Measurements from ENCODE around the gene GDF3. TPM values are rescaled to one million over a fixed set of nuclear protein-coding genes. Genes with fewer than 3 reads are reported as not detected.
A peak's percentile ranks its signal among the peaks of the same experiment; 100 is the strongest.
"Not testable (repeated sequence)": the region's sequence is repeated elsewhere in the genome, so short reads cannot be mapped to it uniquely, and the experiment has no call there.

GDF3 gene
- total RNA-seq, 1 donor from 2014 or later = 77.7 TPM

DNA sequence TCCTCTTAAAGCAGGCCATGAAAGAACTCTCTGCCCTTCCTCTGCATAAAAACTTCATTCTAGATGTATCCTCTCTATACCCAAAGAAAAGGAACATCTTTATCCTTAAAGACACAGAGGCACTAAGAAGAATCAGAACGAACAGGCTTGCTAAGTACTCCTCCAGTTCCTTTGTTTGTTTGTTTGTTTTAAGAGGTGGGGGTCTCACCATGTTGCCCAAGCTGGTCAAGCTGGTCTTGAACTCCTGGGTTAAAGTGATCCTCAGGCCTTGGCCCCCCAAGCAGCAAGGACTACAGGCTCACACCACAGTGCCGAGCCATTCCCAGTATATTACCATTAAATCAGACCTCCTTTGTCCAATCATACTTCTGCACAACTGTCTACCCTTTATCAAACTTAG, 14.0 kb downstream of the GDF3 start:
- H3K27ac Mint-ChIP-seq (ENCODE audit: unreplicated experiment) = peak overlapping the region; percentile 59
- no peaks in the 10 kb centered on the region for H3K9me3 Mint-ChIP-seq (ENCODE audit: unreplicated experiment)
- no peaks in the 10 kb centered on the region for H3K27me3 Mint-ChIP-seq (ENCODE audit: unreplicated experiment)
- peaks cover 31% of the 10 kb centered on the region for H3K4me1 Mint-ChIP-seq (ENCODE audit: unreplicated experiment)
- no peaks in the 10 kb centered on the region for H3K36me3 Mint-ChIP-seq (ENCODE audit: low read depth, unreplicated experiment)
- TF ChIP-seq, protein P1, sequence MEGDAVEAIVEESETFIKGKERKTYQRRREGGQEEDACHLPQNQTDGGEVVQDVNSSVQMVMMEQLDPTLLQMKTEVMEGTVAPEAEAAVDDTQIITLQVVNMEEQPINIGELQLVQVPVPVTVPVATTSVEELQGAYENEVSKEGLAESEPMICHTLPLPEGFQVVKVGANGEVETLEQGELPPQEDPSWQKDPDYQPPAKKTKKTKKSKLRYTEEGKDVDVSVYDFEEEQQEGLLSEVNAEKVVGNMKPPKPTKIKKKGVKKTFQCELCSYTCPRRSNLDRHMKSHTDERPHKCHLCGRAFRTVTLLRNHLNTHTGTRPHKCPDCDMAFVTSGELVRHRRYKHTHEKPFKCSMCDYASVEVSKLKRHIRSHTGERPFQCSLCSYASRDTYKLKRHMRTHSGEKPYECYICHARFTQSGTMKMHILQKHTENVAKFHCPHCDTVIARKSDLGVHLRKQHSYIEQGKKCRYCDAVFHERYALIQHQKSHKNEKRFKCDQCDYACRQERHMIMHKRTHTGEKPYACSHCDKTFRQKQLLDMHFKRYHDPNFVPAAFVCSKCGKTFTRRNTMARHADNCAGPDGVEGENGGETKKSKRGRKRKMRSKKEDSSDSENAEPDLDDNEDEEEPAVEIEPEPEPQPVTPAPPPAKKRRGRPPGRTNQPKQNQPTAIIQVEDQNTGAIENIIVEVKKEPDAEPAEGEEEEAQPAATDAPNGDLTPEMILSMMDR (IDR thresholded peaks at IDR 0.05; ENCODE audit: unreplicated experiment) = no peak
- no peak overlapping the region for H3K4me3 Mint-ChIP-seq (ENCODE audit: unreplicated experiment)
- DNase-seq (ENCODE audit: low spot score) = no peak

DNA sequence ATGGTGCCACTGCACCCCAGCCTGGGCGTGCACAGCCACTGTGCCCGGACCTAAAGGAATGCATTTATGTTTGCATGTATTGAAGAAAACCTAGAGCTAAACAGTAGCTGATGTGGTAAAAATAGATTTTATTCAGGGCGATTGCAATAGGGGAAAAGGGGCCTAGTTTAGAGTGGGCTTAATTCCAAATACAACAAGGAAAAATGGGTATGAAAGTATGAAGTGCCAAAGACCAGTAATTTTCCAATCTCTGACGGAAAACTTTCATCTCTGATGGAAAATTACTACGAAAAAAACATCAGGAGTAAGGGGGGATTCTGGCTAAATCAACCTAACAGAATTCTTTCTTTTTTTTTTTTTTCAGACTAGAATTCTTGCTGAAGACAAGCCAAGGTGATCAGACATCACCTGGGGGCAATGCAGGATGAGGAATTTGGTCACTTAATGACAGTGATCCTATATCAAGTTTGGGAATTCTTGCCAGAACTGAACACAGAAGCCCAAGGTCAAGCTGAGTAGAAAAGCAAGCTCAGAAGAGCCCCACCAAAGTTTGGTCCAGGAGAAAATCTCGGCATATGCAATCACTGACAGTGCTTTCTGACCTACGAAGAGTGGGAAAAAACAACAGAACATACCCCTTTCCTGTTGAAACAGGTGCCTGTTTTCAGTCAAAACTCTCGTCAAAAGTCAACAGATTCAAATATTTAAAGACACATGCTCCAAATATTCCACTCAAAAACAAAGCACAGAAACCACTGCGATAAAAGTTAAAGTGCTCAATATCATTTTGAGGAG, 16.1 kb downstream of the GDF3 start:
- DNase-seq (ENCODE audit: low spot score) = no peak
- TF ChIP-seq, protein P1 (IDR thresholded peaks at IDR 0.05; ENCODE audit: unreplicated experiment) = no peak
- Mint-ChIP-seq H3K27me3 (ENCODE audit: unreplicated experiment) (no peaks in the 10 kb centered on the region), H3K4me3 (ENCODE audit: unreplicated experiment) (no peak overlapping the region), H3K9me3 (ENCODE audit: unreplicated experiment) (no peaks in the 10 kb centered on the region), H3K36me3 (ENCODE audit: low read depth, unreplicated experiment) (no peaks in the 10 kb centered on the region), H3K27ac (ENCODE audit: unreplicated experiment) (no peak overlapping the region), H3K4me1 (ENCODE audit: unreplicated experiment) (peaks cover 40% of the 10 kb centered on the region)

DNA sequence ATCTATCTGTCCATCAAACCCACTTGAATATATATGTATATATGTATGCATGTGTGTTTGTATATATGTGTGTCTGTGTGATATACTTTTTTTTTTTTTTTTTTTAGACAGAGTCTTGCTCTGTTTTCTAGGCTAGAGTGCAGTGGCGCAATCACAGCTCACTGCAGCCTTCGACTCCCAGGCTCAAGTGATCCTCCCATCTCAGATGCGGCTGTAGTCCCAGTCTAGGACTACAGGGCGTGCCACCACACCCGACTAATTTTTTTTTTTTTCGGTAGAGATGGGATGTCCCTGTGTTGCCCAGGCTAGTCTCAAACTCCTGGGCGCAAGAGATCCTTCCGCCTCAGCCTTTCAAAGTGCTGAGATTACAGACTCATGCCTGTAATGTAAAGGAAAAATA, 16.8 kb downstream of the GDF3 start:
- H3K4me1 Mint-ChIP-seq (ENCODE audit: unreplicated experiment) = peaks cover 40% of the 10 kb centered on the region
- TF ChIP-seq, protein P1 (IDR thresholded peaks at IDR 0.05; ENCODE audit: unreplicated experiment) = no peak
- no peak overlapping the region for H3K27ac Mint-ChIP-seq (ENCODE audit: unreplicated experiment)
- no peak overlapping the region for H3K4me3 Mint-ChIP-seq (ENCODE audit: unreplicated experiment)
- no peak for DNase-seq (ENCODE audit: low spot score)
- H3K27me3 Mint-ChIP-seq (ENCODE audit: unreplicated experiment) = no peaks in the 10 kb centered on the region
- H3K36me3 Mint-ChIP-seq (ENCODE audit: low read depth, unreplicated experiment) = no peaks in the 10 kb centered on the region
- no peaks in the 10 kb centered on the region for H3K9me3 Mint-ChIP-seq (ENCODE audit: unreplicated experiment)

DNA sequence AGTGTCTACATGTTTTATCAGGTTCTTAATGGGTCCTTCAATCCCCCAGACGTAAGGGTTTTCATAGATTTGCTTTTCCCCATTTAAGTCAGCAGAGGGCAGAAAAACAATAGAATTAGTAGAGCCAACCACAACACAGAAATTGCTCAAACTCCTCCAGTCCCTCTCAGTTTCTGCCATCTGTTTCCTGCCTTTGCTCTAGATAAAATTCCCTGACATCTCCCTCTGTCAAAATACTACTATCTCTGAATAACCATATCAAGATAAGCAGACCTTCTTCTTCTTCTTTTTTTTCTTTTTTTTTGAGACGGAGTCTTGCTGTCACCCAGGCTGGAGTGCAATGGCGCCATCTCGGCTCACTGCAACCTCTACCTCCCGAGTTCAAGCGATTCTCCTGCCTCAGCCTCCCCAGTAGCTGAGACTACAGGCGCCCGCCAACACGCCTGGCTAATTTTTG, 18.1 kb downstream of the GDF3 start:
- H3K4me3 Mint-ChIP-seq (ENCODE audit: unreplicated experiment); H3K27me3 Mint-ChIP-seq (ENCODE audit: unreplicated experiment); H3K36me3 Mint-ChIP-seq (ENCODE audit: low read depth, unreplicated experiment); H3K9me3 Mint-ChIP-seq (ENCODE audit: unreplicated experiment): not testable (repeated sequence)
- H3K4me1 Mint-ChIP-seq (ENCODE audit: unreplicated experiment) = peaks cover 40% of the 10 kb centered on the region
- DNase-seq (ENCODE audit: low spot score) = peak; percentile 23
- H3K27ac Mint-ChIP-seq (ENCODE audit: unreplicated experiment) = peak overlapping the region; percentile 67

DNA sequence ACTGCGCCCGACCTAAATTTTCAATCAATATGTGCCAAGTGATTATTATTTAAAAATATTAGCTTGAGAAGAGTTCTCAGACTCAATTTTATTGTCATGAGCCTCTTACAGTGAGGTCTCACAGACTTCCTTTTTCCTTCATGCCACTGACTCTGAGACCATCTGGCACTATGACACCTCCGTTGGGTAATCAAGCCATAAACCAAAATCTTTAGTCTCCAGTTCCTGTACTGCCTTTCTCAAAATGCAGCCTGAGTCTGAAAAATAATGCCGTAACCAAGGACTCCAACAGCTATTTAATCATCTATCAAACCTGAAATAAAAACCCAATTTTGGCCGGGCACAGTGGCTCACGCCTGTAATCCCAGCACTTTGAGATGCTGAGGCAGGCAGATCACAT, 20.1 kb downstream of the GDF3 start:
- H3K27ac Mint-ChIP-seq (ENCODE audit: unreplicated experiment); H3K36me3 Mint-ChIP-seq (ENCODE audit: low read depth, unreplicated experiment); H3K4me3 Mint-ChIP-seq (ENCODE audit: unreplicated experiment); H3K9me3 Mint-ChIP-seq (ENCODE audit: unreplicated experiment); DNase-seq (ENCODE audit: low spot score); H3K27me3 Mint-ChIP-seq (ENCODE audit: unreplicated experiment): not testable (repeated sequence)
- peaks cover 33% of the 10 kb centered on the region for H3K4me1 Mint-ChIP-seq (ENCODE audit: unreplicated experiment)

DNA sequence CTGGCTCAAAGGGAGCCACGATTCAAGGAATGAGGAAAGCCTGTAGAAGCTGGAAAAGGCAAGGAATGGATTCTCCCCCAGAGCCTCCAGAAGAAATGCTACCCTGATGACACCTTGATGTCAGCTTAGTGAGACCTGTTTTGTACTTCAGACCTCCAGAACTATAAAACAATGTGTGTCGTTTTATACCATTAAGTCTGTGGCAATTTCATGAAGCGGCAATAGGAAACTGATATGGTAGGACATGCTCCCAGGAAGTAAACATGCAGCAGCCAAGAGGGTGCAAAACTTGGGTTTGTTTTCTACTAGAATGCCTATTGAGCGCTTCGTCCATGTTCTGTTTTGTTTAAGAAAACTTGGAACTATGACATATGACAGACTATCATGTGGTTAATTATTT, 27.4 kb downstream of the GDF3 start:
- Mint-ChIP-seq H3K4me1 (ENCODE audit: unreplicated experiment) (no peaks in the 10 kb centered on the region), H3K36me3 (ENCODE audit: low read depth, unreplicated experiment) (no peaks in the 10 kb centered on the region), H3K4me3 (ENCODE audit: unreplicated experiment) (no peak overlapping the region), H3K27me3 (ENCODE audit: unreplicated experiment) (no peaks in the 10 kb centered on the region), H3K27ac (ENCODE audit: unreplicated experiment) (no peak overlapping the region), H3K9me3 (ENCODE audit: unreplicated experiment) (no peaks in the 10 kb centered on the region)
- TF ChIP-seq, protein P1 (IDR thresholded peaks at IDR 0.05; ENCODE audit: unreplicated experiment) = no peak
- no peak for DNase-seq (ENCODE audit: low spot score)
